B cell (primary cell): ENCODE data around the gene PTH2. TPM values are rescaled to one million over a fixed set of nuclear protein-coding genes. Genes with fewer than 3 reads are reported as not detected.

Experiments used
- ATAC-seq: fragments of 200-7000 bp; cut with Tn5 transposase; one replicate; pipeline ENCODE4 v1.10.0; 2021; ENCODE audit warnings: low read depth, mild to moderate bottlenecking, moderate number of reproducible peaks, moderate library complexity
- CTCF ChIA-PET: fragments of 350-600 bp; sonication (Branson Sonifier 250); formaldehyde crosslinking; loops from one replicate; lab custom pipeline; 2021; ENCODE audit warnings: antibody characterized with exemption, inconsistent platforms; lab: Charles Lee
- POLR2A ChIA-PET: fragments of 350-600 bp; sonication (Branson Sonifier 250); formaldehyde crosslinking; loops from one replicate; lab custom pipeline; 2021; ENCODE audit warnings: antibody characterized with exemption; lab: Charles Lee
- DNase-seq: peaks from one replicate; pipeline ENCODE4 v3.0.0; 2013
- H2AFZ ChIP-seq: 2 replicates; pipeline ENCODE4 v1.6.1; 2012; ENCODE audit warnings: mild to moderate bottlenecking, low read depth, low read length; ENCODE audit not compliant: insufficient read depth, poor library complexity, severe bottlenecking
- H3K27ac ChIP-seq, 2 donors: 1 replicate in 1 of 2; 2 replicates in 1 of 2; pipeline ENCODE4 v1.5.1; 2012 to 2013; ENCODE audit warnings: low read length in 2 of 2, mild to moderate bottlenecking in 2 of 2, moderate library complexity in 1 of 2
- H3K27me3 ChIP-seq, 4 experiments: fragments of 200-600 bp in 1 of 4; sonication (generic) in 1 of 4; replicated peaks in 1 of 4; 1 replicate in 2 of 4; 2 replicates in 2 of 4; pipeline versions ENCODE4 v1.6.1 to v1.7.0; 2013 to 2016; ENCODE audit warnings: low read length in 3 of 4, mild to moderate bottlenecking in 2 of 4, mixed read lengths in 1 of 4, moderate library complexity in 1 of 4; ENCODE audit not compliant: insufficient read depth in 4 of 4, control insufficient read depth in 3 of 4; ENCODE audit errors: control extremely low read depth in 1 of 4
- H3K36me3 ChIP-seq, 2 experiments: replicated peaks in 1 of 2; 1 replicate in 1 of 2; 2 replicates in 1 of 2; pipeline versions ENCODE4 v1.6.1 to v1.7.1; 2013; ENCODE audit warnings: low read length in 1 of 2; ENCODE audit not compliant: insufficient read depth in 2 of 2, control insufficient read depth in 1 of 2; ENCODE audit errors: control extremely low read depth in 1 of 2, extremely low read depth in 1 of 2
- H3K4me1 ChIP-seq, 2 donors: fragments of 200-600 bp in 1 of 2; sonication (generic) in 1 of 2; 1 replicate in 1 of 2; 2 replicates in 1 of 2; pipeline versions ENCODE4 v1.5.1 to v1.6.1; 2013 to 2017; ENCODE audit warnings: low read length in 2 of 2; ENCODE audit not compliant: control insufficient read depth in 2 of 2, insufficient read depth in 2 of 2
- H3K4me2 ChIP-seq: replicated peaks from 2 replicates; pipeline ENCODE3; 2012; ENCODE audit warnings: mild to moderate bottlenecking, low read depth, low read length; ENCODE audit not compliant: poor library complexity, severe bottlenecking
- H3K4me3 ChIP-seq, 5 experiments: fragments of 200-600 bp in 1 of 5; sonication (generic) in 1 of 5; 1 replicate in 3 of 5; 2 replicates in 2 of 5; pipeline versions ENCODE4 v1.5.1 to v1.7.0; 2011 to 2016; ENCODE audit warnings: low read length in 4 of 5, mild to moderate bottlenecking in 4 of 5, low read depth in 2 of 5, control low read depth in 1 of 5, moderate library complexity in 1 of 5; ENCODE audit not compliant: insufficient read depth in 1 of 5; ENCODE audit errors: control extremely low read depth in 1 of 5, extremely low read depth in 1 of 5
- H3K79me2 ChIP-seq: fragments of 200-600 bp; sonication (generic); one replicate; pipeline ENCODE4 v1.6.0; 2016; ENCODE audit warnings: low read length; ENCODE audit not compliant: control insufficient read depth, insufficient read depth
- H3K9ac ChIP-seq: fragments of 200-600 bp; sonication (generic); 2 replicates; pipeline ENCODE4 v1.6.1; 2017; ENCODE audit warnings: mild to moderate bottlenecking, low read length, moderate library complexity
- H3K9me3 ChIP-seq, 3 donors: one replicate each; pipeline versions ENCODE4 v1.6.1 to v1.7.1; 2013; ENCODE audit warnings: low read length in 2 of 3; ENCODE audit not compliant: control insufficient read depth in 2 of 3, insufficient read depth in 1 of 3; ENCODE audit errors: control extremely low read depth in 1 of 3
- H4K20me1 ChIP-seq: 2 replicates; pipeline ENCODE4 v1.6.0; 2012; ENCODE audit warnings: mild to moderate bottlenecking, low read length; ENCODE audit not compliant: insufficient read depth, control insufficient read depth, poor library complexity, severe bottlenecking
- H3K27ac Mint-ChIP-seq: one replicate; pipeline ENCODE4 v1.8.0; 2021; ENCODE audit warnings: mixed read lengths
- H3K27me3 Mint-ChIP-seq: one replicate; pipeline ENCODE4 v1.8.0; 2021; ENCODE audit warnings: mixed read lengths
- H3K4me1 Mint-ChIP-seq: one replicate; pipeline ENCODE4 v1.8.0; 2021; ENCODE audit warnings: mixed read lengths
- H3K4me3 Mint-ChIP-seq: one replicate; pipeline ENCODE4 v1.8.0; 2021; ENCODE audit warnings: mixed read lengths
- H3K9me3 Mint-ChIP-seq: one replicate; pipeline ENCODE4 v1.8.0; 2022; ENCODE audit warnings: mixed read lengths; ENCODE audit not compliant: insufficient read depth
- EZH2 ChIP-seq: IDR thresholded peaks from 2 replicates; pipeline ENCODE4 v1.6.1; 2012; ENCODE audit warnings: borderline replicate concordance, low read depth, mild to moderate bottlenecking, moderate library complexity, low read length; ENCODE audit not compliant: insufficient read depth, poor library complexity, severe bottlenecking
- WGBS: methylation state at CpG from one replicate; pipeline ENCODE4 v1.1.5; 2013; ENCODE audit warnings: missing lambda C conversion rate; ENCODE audit not compliant: insufficient coverage; 5-methylcytosine and 5-hydroxymethylcytosine counted together
- intact Hi-C: fragments of 100-400 bp; cut with micrococcal nuclease; formaldehyde crosslinking; loops from one replicate; pipeline ENCODE4 v1.10.0; 2022
- polyA minus RNA-seq: library from RNA; depleted of rRNA, polyadenylated mRNA; stranded (reverse); fragments of >200 nt; gene quantifications from 2 replicates; pipeline ENCODE4 v1.2.3, GENCODE V29; 2012
- polyA plus RNA-seq: library from polyadenylated mRNA; depleted of rRNA; stranded (reverse); fragments of >200 nt; gene quantifications from 2 replicates; pipeline ENCODE4 v1.2.3, GENCODE V29; 2012
- total RNA-seq, 2 donors: library from RNA; stranded (reverse); fragments of 120-200 nt in 1 of 2; gene quantifications; 1 replicate in 1 of 2; 2 replicates in 1 of 2; pipeline versions ENCODE4 v1.2.3 to v1.2.4, GENCODE V29; 2013 to 2022
- TF ChIP-seq, protein P1 (sequence below): fragments of 200-600 bp; IDR thresholded peaks from one replicate; pipeline ENCODE4 v1.8.0; 2022; ENCODE audit warnings: antibody characterized with exemption, mild to moderate bottlenecking

PTH2 gene
- total RNA-seq = not detected in 2 replicates
- total RNA-seq (2013) = not detected
- not detected in 2 replicates for polyA plus RNA-seq
- not detected in 2 replicates for polyA minus RNA-seq

GRCh38 chr19:49423071-49423984 is at the start of gene PTH2:
TSS of gene PTH2 (minus strand) at chr19:49423441. CDS start at chr19:49423339, 102 bp downstream.
- H3K4me2 ChIP-seq = peak within 1 kb of the TSS; percentile 78
- no peaks in the 10 kb centered on the region for H3K36me3 ChIP-seq
- peak within 1 kb of the TSS in 4 of 5 experiments; percentile 3 to 38 (median 24) for H3K4me3 ChIP-seq
- H3K4me1 Mint-ChIP-seq = peaks cover 63% of the 10 kb centered on the region
- ChIA-PET POLR2A (interaction anchor here (1.0 kb wide), 1 partner anchor 15 kb away, joined by 3 read pairs; no protein-coding TSS in a partner anchor), CTCF (interaction anchor here (0.9 kb wide), 1 partner anchor 32 kb away, joined by 3 read pairs; no protein-coding TSS in a partner anchor)
- no peaks in the 10 kb centered on the region for H3K9me3 Mint-ChIP-seq
- TF ChIP-seq, protein P1, sequence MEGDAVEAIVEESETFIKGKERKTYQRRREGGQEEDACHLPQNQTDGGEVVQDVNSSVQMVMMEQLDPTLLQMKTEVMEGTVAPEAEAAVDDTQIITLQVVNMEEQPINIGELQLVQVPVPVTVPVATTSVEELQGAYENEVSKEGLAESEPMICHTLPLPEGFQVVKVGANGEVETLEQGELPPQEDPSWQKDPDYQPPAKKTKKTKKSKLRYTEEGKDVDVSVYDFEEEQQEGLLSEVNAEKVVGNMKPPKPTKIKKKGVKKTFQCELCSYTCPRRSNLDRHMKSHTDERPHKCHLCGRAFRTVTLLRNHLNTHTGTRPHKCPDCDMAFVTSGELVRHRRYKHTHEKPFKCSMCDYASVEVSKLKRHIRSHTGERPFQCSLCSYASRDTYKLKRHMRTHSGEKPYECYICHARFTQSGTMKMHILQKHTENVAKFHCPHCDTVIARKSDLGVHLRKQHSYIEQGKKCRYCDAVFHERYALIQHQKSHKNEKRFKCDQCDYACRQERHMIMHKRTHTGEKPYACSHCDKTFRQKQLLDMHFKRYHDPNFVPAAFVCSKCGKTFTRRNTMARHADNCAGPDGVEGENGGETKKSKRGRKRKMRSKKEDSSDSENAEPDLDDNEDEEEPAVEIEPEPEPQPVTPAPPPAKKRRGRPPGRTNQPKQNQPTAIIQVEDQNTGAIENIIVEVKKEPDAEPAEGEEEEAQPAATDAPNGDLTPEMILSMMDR = no peak
- no peak for TF ChIP-seq EZH2
- H3K27ac ChIP-seq = no peak within 1 kb of the TSS
- intact Hi-C loops = no loop called here
- peak within 1 kb of the TSS; percentile 78 for H3K4me3 Mint-ChIP-seq
- 10% methylated on average over 40 of the region's 42 CpGs for WGBS
- peak within 1 kb of the TSS; percentile 38 for H2AFZ ChIP-seq
- H3K9me3 ChIP-seq = peaks cover 0 to 45% (median 0%) of the 10 kb centered on the region in 3 donors
- peaks cover 62 to 65% of the 10 kb centered on the region in 2 donors for H3K4me1 ChIP-seq
- H3K27me3 Mint-ChIP-seq = peaks cover 87% of the 10 kb centered on the region
- H3K79me2 ChIP-seq = no peaks in the 10 kb centered on the region
- peak within 1 kb of the TSS; percentile 37 for H3K27ac Mint-ChIP-seq
- no peaks in the 10 kb centered on the region for H4K20me1 ChIP-seq
- H3K27me3 ChIP-seq = peaks cover 0 to 98% (median 84%) of the 10 kb centered on the region in 4 experiments
- H3K9ac ChIP-seq = peak within 1 kb of the TSS; percentile 38
- ATAC-seq (no peak), DNase-seq (no peak)
